ENCODE measurements around the gene NCR2. TPM values are rescaled to one million over a fixed set of nuclear protein-coding genes. Genes with fewer than 3 reads are reported as not detected.

The NCR2 gene
- polyA plus RNA-seq, 10 donors, result not detected

DNA sequence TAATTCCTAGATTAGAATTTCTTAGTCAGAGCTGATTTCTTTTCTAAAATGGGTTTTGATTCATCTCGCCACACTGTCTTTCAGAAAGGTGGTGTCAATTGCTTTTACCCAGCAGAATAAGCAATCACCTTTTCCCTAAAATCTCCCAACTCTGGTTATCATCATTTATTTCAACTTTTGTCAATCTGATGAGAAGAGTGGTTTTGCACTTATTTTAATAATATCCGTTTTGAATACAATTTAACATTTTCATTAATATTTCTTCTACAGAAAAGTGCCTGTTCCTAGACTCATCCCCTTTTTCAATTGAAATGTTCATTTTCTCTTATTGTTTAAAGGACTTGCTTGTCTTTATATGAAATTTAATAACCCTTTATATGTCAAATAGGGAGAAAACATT lies 8.2 kb upstream of the NCR2 start:
- DNase-seq, result no peak

DNA sequence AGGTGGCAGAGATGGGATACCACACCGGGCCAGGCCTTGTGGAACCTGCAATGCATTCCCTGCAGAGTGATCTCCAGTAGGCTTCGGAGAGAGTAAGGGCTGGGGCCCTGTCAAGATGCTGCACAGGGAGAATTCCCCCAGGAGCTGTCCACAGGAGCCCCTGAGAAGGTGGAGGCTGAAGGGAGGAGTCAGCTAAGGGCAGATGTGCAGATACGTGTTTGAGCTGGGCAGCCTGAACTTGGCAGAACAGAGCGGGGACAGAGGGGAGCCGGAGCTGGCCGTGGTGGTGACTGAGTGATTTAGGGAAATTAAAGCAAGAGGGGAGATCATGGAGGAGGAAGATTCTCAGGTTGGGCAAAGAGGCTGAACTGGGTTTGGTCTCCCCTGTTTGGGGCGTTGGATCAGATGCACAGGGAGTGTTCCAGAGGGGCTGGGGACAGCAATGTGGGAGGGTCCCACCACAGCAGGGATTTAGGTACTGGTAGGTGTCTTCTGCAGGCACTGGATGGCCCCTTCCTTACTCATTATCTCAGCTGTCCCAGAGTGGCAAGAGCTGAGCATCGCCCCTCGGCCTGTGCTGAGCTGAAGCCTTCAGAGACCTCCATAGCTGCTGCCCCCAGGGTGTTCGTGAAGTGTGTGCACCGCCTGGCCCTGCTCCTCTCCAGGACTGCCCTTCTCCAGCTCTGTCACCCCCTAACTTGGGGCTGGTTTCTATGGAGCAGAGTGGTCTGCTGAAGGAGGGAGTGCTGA lies 3.8 kb upstream of the NCR2 start:
- DNase-seq, result no peak

DNA sequence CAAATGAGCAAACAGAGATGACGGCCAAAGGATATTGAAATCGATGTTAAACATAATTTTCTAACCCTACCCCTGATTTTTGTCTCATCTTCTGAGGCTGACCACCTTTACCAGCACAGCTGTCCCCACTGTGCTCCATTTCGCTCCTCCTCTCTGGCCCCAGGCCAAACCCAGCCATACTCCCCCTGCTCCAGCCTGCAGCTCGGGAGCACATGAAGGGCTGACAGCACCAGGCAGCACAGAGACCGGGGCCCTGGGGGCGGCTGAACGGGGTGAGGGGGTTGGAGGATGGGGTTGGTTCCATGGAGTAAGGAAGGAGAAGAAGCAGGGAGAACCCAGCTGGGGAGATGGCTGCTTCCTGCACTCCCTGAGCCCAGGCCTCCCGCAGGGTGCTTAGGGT lies 3.2 kb upstream of the NCR2 start:
- DNase-seq, result no peak

DNA sequence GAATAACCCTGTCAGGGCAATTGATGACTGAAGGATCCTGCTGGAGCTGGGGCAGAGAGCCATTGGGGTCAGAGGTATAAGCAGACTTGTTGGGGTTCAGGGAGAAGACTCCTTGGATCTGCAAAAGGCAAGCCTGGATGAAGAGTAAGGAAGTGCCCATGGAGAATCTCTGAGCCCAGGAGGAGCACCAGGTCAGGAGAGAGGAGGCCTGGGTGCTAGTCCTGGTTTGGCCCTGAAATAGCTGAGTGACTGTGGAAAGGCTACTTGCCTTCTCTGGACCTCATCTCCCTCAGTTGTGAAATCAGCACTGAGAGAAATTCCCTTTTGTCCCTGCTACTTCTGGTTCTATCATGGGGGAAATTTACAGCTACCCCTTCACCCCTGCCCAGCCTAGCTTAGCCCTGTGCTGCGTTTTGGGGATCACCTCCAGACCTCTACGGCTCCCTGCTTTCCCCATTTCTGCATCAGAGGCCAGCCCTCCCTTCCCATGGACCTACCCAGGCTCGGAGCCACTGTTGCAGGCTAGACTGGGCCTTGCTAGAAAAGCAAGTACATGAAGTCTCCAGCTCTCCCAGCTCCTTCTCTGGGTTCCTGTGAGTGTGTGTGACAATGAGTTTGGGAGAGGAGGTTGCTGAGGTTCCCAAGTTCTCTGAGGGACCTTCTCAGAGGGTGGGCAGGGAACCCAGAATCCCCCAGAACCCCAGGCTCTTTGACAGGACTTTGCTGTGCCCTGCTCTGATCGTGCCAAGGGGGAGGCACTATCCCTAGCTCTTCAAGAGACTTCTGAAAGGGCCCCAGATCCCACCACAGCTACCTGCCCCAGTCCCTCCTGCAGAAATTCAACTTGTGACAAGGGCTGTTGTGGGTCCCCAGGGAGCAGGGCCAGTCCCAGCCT lies 2.3 kb upstream of the NCR2 start:
- no peak for DNase-seq

GRCh38 chr6:41334482-41335040 lies 847 bp upstream of the NCR2 start:
- DNase-seq, result no peak

DNA sequence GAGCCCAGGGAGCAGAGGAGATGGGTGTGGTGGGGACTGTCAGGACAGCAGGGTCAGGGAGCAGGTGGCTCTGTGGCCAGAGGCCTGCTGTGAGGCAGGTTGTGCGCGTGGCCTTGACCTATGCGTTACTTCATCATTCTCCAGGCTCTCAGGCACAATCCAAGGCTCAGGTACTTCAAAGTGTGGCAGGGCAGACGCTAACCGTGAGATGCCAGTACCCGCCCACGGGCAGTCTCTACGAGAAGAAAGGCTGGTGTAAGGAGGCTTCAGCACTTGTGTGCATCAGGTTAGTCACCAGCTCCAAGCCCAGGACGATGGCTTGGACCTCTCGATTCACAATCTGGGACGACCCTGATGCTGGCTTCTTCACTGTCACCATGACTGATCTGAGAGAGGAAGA lies 535 bp downstream of the NCR2 start:
- DNase-seq, result no peak

DNA sequence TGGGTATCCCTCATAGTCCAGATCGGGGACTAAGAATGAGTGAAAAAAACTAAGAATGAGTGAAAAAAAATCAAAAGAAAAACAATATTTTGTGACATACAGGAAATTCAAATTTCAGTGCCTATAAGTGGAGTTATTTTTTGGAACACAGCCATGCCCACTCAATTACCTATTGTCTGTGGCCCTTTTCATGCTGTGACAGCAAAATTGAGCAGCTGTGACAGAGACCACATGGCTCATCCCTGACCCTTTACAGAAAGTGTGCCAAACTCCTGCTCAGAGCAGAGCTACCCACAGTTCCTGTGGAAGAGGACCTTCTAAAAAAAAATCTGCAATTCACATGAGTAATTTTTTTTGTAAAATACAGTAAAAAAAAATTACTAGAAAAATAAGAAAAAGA lies 1.4 kb downstream of the NCR2 start:
- no peak for DNase-seq

DNA sequence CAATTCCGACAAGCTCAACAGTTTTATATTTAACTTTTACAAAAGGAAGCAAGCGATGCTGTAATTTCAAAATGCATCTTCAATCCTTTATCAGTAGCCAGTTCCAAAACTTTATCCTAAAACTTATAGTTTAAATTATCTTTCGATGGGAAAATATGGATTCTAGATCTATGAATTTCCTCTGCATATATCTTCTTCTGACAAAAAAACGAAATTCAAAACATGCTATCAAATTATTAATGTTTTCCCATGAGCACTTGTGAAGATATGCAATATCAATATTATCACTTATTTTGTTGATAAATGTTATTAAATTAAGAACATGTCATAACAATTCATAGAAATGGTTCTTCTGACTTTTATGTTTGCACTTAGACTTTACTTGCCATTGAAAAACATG lies 2.3 kb downstream of the NCR2 start:
- no peak for DNase-seq

- DNase-seq, result no peak
Observed at GRCh38 chr6:41338659-41339058, 3.3 kb downstream of the NCR2 start.

DNA sequence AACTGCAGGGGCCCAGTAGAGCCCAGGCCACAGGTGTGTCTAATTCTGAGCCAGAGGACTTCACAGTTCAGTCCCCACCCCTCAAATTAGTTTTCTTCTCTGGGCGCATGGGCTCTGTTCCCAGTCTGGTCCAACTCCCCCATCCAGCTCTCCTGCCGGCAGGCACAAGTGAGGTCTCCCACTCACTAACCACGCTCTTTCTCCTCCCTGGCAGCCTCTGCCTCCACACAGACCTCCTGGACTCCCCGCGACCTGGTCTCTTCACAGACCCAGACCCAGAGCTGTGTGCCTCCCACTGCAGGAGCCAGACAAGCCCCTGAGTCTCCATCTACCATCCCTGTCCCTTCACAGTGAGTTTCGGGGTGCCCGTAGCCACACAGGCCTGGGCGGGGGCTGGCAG lies 6.2 kb downstream of the NCR2 start:
- DNase-seq, result no peak

DNA sequence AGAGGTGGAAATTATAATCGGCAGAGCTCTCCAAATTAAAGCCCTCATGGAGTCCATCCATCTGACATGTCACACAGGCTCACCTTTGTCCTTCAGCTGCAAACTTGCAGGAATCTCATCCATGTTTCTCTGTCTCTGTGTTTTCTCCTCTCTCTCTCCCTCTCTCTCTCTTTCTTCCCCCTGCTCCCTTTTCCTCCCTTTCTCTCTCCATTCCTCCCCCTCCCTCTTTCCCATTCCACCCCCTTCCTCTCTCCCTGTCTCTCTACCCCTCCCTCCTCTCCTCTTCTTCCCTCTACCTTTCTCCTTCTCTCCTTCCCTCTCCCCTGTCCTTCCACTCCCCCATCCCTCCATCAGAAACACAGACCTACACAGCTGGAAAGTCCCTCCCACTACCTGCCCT lies 6.8 kb downstream of the NCR2 start:
- DNase-seq, result no peak

DNA sequence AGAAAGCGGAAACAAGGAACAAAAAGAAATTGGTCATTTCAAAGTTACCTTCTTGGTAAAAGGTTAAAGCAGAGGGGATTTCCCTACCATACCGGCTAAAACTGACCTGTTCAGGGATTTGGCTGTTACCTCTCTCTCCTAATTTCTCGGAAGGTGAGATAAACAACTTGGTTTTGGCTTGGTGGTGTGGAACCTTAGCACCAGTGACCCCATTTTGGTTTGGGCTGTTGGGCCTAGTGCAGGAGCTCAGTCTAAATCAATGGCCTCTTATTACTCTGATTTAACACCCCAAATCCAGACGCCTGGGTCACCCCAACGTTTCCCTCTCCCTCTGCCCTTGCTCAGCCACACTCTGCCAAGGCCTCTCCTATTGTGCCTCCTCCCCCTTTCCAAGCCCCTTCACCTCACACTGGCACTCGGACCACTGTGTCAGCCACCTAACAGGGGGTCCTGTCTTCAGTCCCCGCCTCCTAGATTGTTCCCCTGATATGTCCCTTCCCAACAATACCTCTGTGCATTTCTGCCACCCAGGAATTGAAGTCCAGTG lies 8.3 kb downstream of the NCR2 start:
- DNase-seq, result no peak

- DNase-seq, result no peak
Observed at GRCh38 chr6:41344876-41345275, 9.5 kb downstream of the NCR2 start.

GRCh38 chr6:41345901-41346300 lies 10.5 kb downstream of the NCR2 start:
- DNase-seq, result no peak

DNA sequence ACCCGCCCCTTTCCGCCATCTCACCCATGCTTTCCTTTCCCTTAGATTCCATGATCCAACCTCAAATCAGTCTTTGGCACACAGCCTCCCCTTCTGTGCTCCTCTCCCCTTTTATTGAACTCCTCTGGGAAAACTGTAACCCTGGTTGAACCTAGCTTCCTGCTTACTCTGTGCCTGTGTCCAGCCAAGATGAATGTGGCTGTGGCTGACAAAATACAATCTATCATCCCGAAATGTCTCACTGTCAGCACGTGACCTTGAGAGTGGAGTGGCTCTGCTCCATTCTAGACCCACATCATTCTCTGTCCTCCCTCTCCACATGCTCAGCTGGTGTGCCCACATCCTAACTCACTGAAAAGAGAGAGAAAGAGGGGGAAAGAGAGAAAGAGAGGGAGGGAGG lies 11.0 kb downstream of the NCR2 start:
- DNase-seq, result no peak

DNA sequence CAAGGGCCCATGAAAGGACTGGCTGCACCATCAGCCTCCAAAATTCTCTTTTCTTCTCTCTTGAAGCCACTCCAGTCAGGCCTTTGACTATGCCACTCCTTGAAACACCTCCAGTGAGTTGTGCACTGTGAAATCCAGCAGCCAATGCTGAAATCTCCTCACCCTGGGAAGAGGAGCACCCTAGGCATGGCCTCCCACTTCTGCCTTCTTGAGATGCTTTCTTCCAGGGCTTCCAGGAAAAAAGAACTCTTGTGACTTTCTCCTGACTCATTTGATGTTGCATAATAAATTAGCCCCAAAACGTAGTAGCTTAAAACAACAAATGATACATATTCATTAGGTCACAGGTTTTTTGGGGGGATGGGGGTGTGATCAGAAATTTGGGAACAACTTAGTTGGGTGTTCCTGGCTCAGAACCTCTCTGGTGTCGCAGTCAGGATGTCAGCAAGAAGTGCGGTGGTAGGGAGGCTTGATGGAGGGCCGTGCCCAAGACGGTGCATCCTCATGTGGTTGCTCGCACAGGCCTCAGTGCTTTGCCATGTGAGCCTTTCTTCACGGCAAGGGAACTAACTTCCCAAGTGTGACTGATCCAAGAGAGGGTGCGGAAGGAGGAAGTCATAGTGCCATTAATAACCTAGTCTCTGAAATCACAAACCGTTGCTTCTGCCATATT lies 12.1 kb downstream of the NCR2 start:
- no peak for DNase-seq

GRCh38 chr6:41348934-41349333 lies 13.5 kb downstream of the NCR2 start:
- DNase-seq, result no peak

DNA sequence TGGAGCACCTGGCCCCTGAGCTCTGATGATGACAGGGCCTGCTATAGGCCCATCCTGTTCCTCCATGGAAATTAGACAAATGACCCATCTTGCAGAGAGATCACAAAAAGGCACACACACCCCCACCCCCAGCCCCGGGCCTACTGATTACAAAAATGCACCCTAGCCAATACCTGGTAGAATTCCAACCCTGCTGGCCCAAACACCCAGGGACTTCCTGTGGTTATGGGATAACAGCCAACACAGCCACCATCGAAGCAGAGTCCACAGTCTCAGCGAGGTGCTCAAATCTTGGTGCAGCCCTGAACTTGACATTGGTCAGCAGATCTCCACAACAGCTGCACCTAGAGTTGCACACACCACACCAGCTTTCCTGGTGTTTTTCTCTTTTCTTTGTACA lies 17.0 kb downstream of the NCR2 start:
- DNase-seq, result no peak

GRCh38 chr6:41352907-41353306 lies 17.5 kb downstream of the NCR2 start:
- DNase-seq, result no peak

DNA sequence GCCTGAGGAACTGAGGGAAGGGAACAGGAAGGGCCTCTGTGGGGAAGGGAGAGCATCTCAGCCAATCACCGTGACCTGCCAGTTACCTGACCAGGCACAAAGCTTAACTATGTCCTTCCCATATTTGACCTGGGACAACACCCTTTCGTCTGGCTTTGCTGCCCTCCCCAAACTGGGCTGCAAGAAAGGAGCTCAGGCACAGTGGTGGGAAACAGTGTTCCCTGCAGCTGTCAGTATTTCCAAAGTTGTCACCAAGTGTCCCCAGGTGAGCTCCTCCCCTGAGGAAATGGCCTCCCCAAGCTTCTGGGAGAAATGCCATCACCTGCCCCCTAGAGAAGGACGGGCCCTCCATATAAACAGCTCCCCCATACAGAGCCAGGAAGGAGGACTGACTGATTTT lies 17.9 kb downstream of the NCR2 start:
- DNase-seq, result no peak

DNA sequence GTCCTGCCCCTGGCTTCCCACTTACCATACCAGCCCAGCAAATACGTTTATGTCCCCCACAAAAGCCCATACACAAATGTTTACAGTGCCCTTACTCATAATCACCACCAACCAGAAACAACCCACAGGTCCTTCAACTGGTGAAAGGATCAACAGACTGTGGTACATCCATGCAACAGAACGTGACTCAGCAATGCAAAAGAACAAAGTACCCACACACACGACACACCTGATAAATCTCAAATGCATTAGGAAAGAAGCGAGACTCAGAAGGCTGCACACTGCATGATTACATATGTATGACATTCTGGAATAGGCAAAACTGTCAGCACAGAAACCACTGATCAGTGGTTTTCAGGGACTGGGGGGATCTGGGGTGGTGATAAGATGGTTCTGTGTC lies 20.5 kb downstream of the NCR2 start:
- no peak for DNase-seq

DNA sequence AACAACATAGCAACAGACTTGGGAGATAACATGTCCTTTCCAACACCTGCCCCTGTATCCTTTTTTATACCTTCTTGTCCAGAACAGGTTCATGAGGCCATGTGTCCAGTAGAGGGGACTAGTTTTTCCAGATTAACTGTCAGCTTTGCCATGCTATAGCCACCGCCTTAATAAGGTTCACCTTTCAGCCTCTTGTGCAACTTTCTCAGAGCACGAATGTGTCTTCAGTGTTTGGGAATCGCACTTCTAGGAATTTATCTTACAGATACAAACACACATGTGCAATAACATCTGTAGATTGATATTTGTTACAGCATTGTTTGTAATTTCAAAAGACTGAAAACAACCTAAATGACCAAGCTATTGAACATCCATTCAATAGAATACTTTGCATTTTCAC lies 21.4 kb downstream of the NCR2 start:
- DNase-seq, result no peak
